Keratinocyte (primary cell): ENCODE measurements around the gene CCL1.

Experiments used
- CTCF ChIP-seq, 3 experiments: IDR thresholded peaks in 1 of 3; conservative IDR thresholded peaks in 1 of 3; optimal IDR thresholded peaks in 1 of 3; 2 replicates in 2 of 3; 3 replicates in 1 of 3; pipeline versions ENCODE3 to v1.5.1; 2011; ENCODE audit warnings: low read length in 3 of 3, mild to moderate bottlenecking in 3 of 3, moderate library complexity in 2 of 3, control low read depth in 1 of 3, inconsistent platforms in 1 of 3; ENCODE audit not compliant: insufficient read depth in 2 of 3; ENCODE audit errors: extremely low read depth in 1 of 3
- EZH2 ChIP-seq: IDR thresholded peaks from one replicate; pipeline ENCODE4 v1.6.1; 2012; ENCODE audit warnings: inconsistent platforms, mild to moderate bottlenecking, low read length, moderate library complexity

GRCh38 chr17:34366529-34367107 lies 3.6 kb upstream of the CCL1 start:
- no peak for TF ChIP-seq CTCF (optimal IDR thresholded peaks at IDR 0.05 in 1 of 3, IDR thresholded peaks at IDR 0.05 in 1 of 3, conservative IDR thresholded peaks at IDR 0.05 in 1 of 3; ENCODE audit: extremely low read depth in 1 of 3, insufficient read depth in 2 of 3, low read length in 3 of 3)
- no peak for TF ChIP-seq EZH2
